NCI-H774 (cell line): ENCODE data around the gene RPTOR.

Experiments
- DNase-seq: peaks from one replicate; lab custom pipeline; 2025; lab: John Stamatoyannopoulos, UW

RPTOR gene

DNA sequence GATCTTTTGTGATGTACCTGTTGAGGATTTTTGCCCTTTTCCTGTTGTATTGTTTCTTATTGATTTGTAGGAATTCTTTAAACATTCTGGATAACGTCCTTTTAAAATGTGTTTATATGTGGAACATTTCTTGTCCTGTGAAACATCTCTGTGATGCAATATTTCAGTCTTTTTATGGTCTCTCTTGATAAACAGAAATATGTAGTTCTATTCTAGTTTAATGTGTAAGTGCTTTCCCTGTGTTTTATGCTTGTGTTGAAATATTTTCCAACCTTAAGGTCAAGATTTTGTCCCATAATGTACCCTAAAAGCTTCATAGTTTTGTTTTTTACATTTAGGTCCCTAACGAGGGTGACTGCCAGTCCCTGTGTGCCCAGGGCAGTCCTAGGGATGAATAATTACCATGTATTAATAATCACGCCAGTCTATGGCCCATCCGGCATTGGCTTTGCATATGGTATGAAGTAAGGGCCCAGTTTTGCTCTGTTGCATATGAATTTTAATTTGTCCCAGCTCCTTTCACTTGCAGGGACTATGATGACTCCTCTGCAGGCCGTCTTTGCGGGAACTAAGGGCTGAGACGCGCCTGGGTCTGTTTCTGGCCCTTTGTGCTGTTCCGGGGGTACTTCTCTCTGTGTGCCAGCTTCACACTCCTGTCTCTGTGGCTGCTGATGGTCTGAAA lies 44.2 kb downstream of the RPTOR start:
- no peak for DNase-seq

- DNase-seq = no peak
Observed at GRCh38 chr17:80591788-80592187, 47.1 kb downstream of the RPTOR start.

GRCh38 chr17:80592243-80592642 lies 47.6 kb downstream of the RPTOR start:
- no peak for DNase-seq

- DNase-seq = no peak
Observed at GRCh38 chr17:80593181-80593580, 48.5 kb downstream of the RPTOR start.

DNA sequence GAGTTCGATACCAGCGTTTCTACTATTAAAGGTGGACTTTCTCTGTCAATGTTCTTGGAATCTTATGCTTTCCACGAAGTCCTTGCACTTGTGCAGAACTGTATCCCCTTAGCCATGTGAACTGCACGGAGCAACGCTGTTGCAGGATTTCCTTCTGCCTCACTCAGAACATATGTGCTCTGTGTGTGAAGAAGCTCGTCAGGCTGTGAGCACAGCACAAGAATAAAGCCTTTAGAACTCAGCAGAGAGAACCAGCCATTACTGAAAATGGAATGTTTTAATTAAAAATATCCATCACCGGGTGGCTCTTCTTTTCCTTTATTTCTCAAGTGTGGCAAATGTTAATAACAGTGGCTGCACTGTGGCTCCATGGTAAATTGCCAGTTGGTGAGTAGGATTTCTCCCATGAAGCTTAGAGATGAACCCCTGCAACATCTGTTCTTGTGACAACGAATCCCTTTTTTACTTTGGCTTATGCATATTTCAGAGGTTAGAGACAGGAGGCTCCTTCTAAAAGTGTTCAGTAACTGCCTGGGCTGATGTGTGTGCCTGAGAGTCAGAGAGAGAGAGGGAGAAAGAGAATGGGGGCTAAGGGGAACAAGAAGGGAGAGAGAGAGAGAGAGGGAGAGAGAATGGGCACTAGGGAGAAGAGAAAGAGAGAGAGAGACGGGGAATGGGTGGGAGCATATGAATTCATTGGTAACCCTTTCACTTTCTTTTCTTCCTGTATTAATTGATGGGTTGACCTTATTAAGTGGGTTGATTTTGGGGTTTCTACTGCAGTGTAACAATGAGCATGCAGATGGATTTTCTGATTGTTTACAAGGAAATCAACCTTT lies 50.0 kb downstream of the RPTOR start:
- no peak for DNase-seq

DNA sequence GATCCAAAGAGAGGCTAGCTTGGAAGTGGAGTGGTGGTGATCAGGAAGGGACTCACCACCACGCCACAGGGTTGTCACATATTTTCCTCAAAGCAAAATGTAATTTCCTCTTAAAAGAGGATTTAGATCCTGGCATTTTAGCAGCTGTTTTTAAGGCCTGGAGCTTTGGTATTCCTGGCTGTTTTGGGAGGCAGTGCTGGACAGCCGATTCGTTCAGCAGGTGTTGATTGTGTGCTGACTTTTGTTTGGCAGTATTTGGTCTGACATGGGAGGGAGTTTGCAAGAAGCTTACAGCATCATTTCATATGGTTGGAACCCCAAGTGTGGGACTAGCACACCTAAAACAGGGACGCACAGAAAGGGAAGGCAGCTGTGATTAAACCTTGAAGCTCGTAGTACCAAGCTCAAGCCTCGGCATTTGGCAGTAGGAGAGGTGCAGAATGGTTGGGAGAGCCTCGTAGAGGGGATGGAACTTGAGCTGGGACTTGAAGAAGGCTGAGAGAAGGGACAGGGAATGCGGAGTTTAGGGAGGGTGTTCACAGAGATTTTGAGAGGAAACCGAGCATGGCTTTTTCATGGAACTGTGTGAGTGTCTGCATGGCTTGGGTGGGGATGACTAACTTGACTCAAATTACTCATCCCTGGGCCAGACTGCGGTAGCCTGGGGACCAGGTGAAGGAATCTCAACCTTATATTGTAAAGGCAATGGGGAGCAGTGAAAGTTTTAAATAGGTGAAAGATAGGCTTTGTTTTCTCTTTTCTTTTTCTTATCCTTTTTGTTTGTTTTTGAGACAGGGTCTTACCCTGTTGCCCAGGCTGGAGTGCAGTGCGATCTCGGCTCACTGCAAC lies 52.3 kb downstream of the RPTOR start:
- no peak for DNase-seq

GRCh38 chr17:80598813-80599545 lies 54.3 kb downstream of the RPTOR start:
- no peak for DNase-seq

DNA sequence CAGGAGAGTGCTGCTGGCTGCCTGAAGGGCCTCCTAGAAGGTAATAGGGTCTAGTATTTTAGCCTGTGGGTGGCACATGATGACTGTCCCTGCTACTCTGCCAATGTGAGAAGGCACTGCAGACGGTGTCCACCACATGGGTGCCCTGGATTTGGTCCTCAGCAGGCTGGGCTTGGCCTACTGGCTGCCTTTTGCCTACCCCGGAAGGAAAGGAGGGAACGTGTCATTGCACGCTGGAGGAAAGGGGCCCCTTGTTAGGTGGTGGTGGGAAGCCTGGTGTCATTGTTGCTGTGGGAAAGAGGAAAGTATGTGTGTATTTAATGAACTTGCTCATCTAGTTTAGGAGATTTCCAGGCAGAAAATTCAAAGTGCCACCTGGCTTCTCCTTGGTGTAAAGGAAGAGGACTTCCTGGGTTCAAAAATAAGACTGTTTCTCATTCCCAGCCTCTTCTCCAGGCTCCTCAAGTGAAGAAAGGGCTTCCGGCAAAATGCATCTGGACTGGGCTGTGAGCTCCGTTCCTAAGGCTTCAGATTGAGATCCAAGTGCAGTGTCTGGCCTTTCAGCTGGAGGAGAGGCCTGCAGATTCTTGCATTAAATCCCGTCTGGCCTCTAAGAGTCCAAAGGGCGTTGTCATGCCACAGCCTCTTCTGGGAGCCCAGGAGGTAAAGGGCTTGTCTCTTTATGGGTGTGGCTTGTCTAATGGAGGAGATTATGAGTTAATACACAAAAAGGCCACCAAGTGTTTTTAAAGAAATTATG lies 55.1 kb downstream of the RPTOR start:
- no peak for DNase-seq

GRCh38 chr17:80601146-80601545 lies 56.5 kb downstream of the RPTOR start:
- no peak for DNase-seq

DNA sequence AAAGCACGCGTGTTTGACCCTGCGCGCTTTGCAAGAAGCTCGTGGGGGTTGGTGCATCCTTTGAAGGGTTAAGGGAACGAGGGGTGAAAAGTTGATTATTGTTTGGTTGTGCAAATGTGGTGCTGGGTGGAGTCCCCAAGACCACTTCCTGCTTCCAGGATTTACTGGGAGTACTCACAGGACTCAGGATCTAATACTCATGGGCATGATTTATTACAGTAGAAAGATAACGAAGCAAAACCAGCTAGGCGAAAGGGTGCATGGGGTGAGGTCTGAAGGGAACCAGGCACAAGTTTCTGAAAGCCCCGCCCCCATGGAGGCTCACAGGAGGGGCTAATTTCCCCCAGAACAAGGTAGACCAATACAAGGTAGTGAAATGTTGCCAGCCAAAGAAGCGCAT lies 58.8 kb downstream of the RPTOR start:
- DNase-seq = no peak

DNA sequence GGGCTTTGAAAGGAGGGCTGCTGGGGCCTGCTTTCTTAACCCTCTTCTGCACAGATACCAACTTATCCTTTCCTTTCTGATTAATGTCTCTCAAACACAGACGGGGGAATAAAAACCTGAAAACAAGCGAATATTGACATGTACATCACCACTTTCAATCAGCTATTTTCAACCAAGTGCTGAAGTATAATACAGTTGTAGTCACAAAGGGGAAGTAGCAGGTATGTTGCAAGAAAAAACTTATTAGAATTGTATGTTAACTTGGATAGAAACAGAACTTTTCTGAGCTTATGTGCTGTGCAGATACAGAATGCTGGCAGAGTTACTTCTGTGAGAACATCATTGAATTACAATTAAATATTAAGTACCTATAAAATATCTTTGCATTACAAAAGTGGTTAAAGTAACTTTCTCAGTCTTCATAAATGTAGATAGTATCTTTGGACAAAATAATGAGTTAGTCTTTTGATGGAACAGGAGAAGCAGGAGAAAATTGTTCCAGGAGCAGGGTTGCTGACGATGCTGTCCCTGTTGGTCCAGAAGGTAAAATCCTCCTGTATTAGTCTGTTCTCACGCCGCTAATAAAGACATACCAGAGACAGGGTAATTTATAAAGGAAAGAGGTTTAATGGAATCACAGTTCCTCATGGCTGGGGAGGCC lies 59.5 kb downstream of the RPTOR start:
- no peak for DNase-seq

GRCh38 chr17:80604670-80605010 lies 60.0 kb downstream of the RPTOR start:
- no peak for DNase-seq

GRCh38 chr17:80605326-80606066 lies 60.9 kb downstream of the RPTOR start:
- DNase-seq = no peak

- no peak for DNase-seq
Observed at GRCh38 chr17:80608326-80608725, 63.7 kb downstream of the RPTOR start.

DNA sequence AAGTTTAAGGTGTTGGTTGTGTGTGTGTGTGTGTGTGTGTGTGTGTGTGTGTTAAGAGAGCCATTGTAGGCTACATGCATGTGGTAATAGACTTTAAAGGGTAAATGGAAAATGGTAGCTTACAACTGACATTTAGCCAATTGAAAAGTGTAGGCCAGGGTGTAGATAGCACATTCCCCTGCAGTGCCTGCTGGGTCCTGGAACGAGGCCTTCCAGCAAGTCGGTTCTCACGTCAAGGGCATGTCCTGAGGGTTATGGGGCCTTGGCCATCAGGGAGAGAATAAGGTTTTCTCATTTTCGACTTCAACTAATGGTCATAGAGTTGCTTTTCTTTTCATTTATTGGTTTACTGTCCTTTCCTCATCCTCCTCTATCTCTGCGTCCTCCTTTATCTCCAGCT lies 65.1 kb downstream of the RPTOR start:
- no peak for DNase-seq

GRCh38 chr17:80611816-80612215 lies 67.2 kb downstream of the RPTOR start:
- no peak for DNase-seq

DNA sequence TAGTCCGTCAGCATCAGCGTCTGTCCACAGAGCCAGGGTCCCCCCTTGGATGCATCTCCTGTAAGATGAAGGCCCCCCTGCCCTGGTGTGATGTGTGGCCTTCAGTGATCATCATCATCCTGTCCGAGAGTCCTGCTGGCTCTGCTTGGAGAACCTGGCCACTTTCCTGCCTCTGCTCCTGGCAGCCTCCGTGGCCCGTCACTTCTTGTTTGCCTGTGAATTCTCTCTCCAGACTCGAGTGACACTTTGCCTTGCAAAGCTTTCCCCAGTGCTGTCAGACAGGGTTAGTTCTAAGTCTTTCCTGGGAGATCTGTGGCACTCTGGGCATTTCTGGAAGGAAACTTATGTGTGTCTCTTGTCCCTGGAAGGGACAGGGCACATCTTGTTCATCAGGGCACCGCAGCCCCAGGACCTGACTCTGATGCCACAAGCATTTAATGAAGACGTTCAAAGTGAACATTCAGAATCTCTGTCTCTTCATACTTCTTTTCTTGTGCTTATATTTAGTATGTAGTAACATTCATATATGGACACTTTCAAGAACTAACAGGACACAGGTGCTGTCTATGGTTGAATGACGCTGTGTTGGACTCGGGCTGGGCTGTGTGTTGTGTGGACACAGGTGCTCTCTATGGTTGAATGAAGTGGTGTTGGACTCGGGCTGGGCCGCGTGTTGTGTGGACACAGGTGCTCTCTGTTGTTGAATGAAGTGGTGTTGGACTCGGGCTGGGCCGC lies 68.5 kb downstream of the RPTOR start:
- DNase-seq = peak; percentile 97

- no peak for DNase-seq
Observed at GRCh38 chr17:80613732-80614071, 69.1 kb downstream of the RPTOR start.

DNA sequence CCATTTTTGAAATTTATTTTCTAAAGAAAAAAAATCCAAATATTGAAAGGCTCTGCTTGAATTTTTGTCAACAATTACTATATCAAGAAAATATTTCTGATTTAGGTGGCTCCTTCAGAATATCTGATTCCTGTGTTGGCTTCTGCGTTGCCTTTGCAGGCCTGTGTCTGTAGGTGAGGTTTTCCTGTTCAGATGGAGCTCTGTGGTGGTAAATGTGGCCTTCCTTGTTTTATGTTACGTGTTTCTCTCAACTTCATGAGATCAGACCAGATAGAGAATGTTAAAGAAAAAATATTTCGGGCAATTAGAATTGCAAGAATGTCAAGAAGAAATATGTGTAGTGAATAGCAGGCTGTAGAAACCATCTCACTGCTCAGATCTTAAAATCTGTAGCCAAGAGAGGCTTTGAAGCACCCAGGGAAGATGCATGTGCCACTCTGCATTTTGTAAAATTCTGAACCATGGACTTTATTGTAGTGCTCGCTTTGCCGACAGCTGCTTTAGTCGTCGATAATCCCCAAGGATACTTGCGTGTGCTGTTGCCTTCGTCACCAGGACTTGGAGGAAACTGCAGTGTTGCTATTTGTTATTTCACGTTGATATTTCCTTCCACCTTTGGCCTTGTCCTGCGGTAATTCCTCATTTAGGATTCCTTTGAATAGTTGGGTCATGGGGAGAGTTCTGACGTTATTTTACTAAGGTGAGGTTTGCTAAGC lies 69.9 kb downstream of the RPTOR start:
- no peak for DNase-seq
